AML-193 (cell line): ENCODE measurements around the gene PDE6D.

ENCODE experiments used
- DNase-seq, 2 experiments: peaks; one replicate each; lab custom pipeline; 2025; lab: John Stamatoyannopoulos, UW

Gene PDE6D

GRCh38 chr2:231706731-231707624 is 74.1 kb downstream of the PDE6D start:
- peak; percentile 95 to 96 for DNase-seq

GRCh38 chr2:231704017-231704416 is 77.1 kb downstream of the PDE6D start:
- DNase-seq, result no peak

GRCh38 chr2:231701456-231702373 is 79.4 kb downstream of the PDE6D start:
- no peak for DNase-seq

- DNase-seq, result no peak
These were observed 82.1 kb downstream of the PDE6D start for GRCh38 chr2:231699006-231699405.

GRCh38 chr2:231696004-231696367 is 85.1 kb downstream of the PDE6D start:
- DNase-seq, result no peak

- no peak for DNase-seq
These were observed 87.1 kb downstream of the PDE6D start for GRCh38 chr2:231693956-231694355.

GRCh38 chr2:231692847-231693246 is 88.2 kb downstream of the PDE6D start:
- no peak for DNase-seq

GRCh38 chr2:231691251-231691772 is 89.8 kb downstream of the PDE6D start:
- DNase-seq, result no peak

GRCh38 chr2:231689124-231689893 is 91.8 kb downstream of the PDE6D start:
- DNase-seq, result no peak

GRCh38 chr2:231688719-231689118 is 92.4 kb downstream of the PDE6D start:
- no peak for DNase-seq

- DNase-seq, result no peak
These were observed 93.1 kb downstream of the PDE6D start for GRCh38 chr2:231687961-231688360.

- DNase-seq, result peak; percentile 73 to 82
These were observed 93.8 kb downstream of the PDE6D start for GRCh38 chr2:231687133-231687852.

- DNase-seq, result no peak
These were observed 94.6 kb downstream of the PDE6D start for GRCh38 chr2:231686192-231687100.

- DNase-seq, result no peak
These were observed 95.5 kb downstream of the PDE6D start for GRCh38 chr2:231685349-231686191.

GRCh38 chr2:231684314-231685223 is 96.5 kb downstream of the PDE6D start:
- no peak for DNase-seq

- no peak for DNase-seq
These were observed 97.5 kb downstream of the PDE6D start for GRCh38 chr2:231683292-231684235.
